SU-DHL-6 (cell line): ENCODE data around the gene BTBD16.

Experiments
- EZH2phosphoT487 ChIP-seq: fragments of 200-600 bp; sonication (generic), shearing (Covaris generic); conservative IDR thresholded peaks from 2 replicates; pipeline ENCODE4 v1.6.1; 2018; ENCODE audit warnings: mild to moderate bottlenecking, antibody characterized with exemption, low read length, moderate library complexity, mixed read lengths
- TF ChIP-seq, protein P1 (sequence below): fragments of 200-600 bp; sonication (generic); IDR thresholded peaks from one replicate; pipeline ENCODE4 v1.5.1; 2017; ENCODE audit warnings: antibody characterized with exemption, mild to moderate bottlenecking, low read length, moderate library complexity; ENCODE audit not compliant: insufficient read depth, poor library complexity, severe bottlenecking

- TF ChIP-seq, protein P1, sequence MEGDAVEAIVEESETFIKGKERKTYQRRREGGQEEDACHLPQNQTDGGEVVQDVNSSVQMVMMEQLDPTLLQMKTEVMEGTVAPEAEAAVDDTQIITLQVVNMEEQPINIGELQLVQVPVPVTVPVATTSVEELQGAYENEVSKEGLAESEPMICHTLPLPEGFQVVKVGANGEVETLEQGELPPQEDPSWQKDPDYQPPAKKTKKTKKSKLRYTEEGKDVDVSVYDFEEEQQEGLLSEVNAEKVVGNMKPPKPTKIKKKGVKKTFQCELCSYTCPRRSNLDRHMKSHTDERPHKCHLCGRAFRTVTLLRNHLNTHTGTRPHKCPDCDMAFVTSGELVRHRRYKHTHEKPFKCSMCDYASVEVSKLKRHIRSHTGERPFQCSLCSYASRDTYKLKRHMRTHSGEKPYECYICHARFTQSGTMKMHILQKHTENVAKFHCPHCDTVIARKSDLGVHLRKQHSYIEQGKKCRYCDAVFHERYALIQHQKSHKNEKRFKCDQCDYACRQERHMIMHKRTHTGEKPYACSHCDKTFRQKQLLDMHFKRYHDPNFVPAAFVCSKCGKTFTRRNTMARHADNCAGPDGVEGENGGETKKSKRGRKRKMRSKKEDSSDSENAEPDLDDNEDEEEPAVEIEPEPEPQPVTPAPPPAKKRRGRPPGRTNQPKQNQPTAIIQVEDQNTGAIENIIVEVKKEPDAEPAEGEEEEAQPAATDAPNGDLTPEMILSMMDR = no peak
- TF ChIP-seq EZH2phosphoT487 = no peak
Measured at GRCh38 chr10:122347170-122347841, 76.2 kb downstream of the BTBD16 start.
